Heart right ventricle (tissue), 16 donors: ENCODE results near the gene RALB. TPM values are rescaled to one million over a fixed set of nuclear protein-coding genes. Genes with fewer than 3 reads are reported as not detected.

ENCODE experiments used
- ATAC-seq, 8 donors: fragments of 200-7000 bp; cut with Tn5 transposase; one replicate each; pipeline ENCODE4 v1.9.1; 2020; ENCODE audit warnings: mild to moderate bottlenecking in 8 of 8, moderate library complexity in 8 of 8, moderate number of reproducible peaks in 1 of 8
- DNase-seq, 2 donors: peaks; one replicate each; pipeline ENCODE4 v3.0.0-alpha.2; 2020
- H3K27ac ChIP-seq, 10 donors: fragments of 200-600 bp; sonication (generic) in 2 of 10; one replicate each; pipeline versions ENCODE4 v1.5.0 to v1.8.0; 2020 to 2022; ENCODE audit warnings: mild to moderate bottlenecking in 3 of 10
- H3K27me3 ChIP-seq, 7 donors: fragments of 200-600 bp; one replicate each; pipeline ENCODE4 v1.8.0; 2021 to 2022; ENCODE audit warnings: mild to moderate bottlenecking in 2 of 7
- H3K36me3 ChIP-seq, 9 donors: fragments of 200-600 bp; sonication (generic) in 1 of 9; one replicate each; pipeline versions ENCODE4 v1.5.0 to v1.8.0; 2020 to 2022; ENCODE audit warnings: mild to moderate bottlenecking in 2 of 9
- H3K4me1 ChIP-seq, 9 donors: fragments of 200-600 bp; sonication (generic) in 1 of 9; one replicate each; pipeline versions ENCODE4 v1.5.0 to v1.8.0; 2020 to 2022; ENCODE audit warnings: mild to moderate bottlenecking in 4 of 9
- H3K4me3 ChIP-seq, 10 donors: fragments of 200-600 bp; sonication (generic) in 2 of 10; one replicate each; pipeline versions ENCODE4 v1.5.0 to v1.8.0; 2020 to 2022; ENCODE audit warnings: mild to moderate bottlenecking in 7 of 10, moderate library complexity in 2 of 10
- H3K9me3 ChIP-seq, 11 donors: fragments of 200-600 bp in 10 of 11; sonication (generic) in 2 of 11; one replicate each; pipeline versions ENCODE4 v1.5.0 to v1.8.0; 2013 to 2022; ENCODE audit warnings: mild to moderate bottlenecking in 2 of 11, control low read depth in 1 of 11, moderate library complexity in 1 of 11
- CTCF ChIP-seq, 9 donors: fragments of 200-600 bp; sonication (generic) in 2 of 9; IDR thresholded peaks; one replicate each; pipeline versions ENCODE4 v1.5.0 to v1.8.0; 2021 to 2022; ENCODE audit warnings: antibody characterized with exemption in 9 of 9, mild to moderate bottlenecking in 5 of 9, moderate library complexity in 1 of 9
- WGBS, 2 donors: extraction: QIAGEN DNeasy Blood & Tissue Kit; methylation state at CpG; one replicate each; pipeline ENCODE4 v1.1.7; 2013; ENCODE audit warnings: inconsistent platforms in 1 of 2; 5-methylcytosine and 5-hydroxymethylcytosine counted together
- intact Hi-C, 10 donors: fragments of 100-400 bp; cut with DNase I; formaldehyde crosslinking; loops; one replicate each; pipeline versions ENCODE4 v1.11.1 to v1.14.2; 2022
- polyA plus RNA-seq, 2 donors: library from polyadenylated mRNA; stranded (reverse); fragments of 200-250 nt; gene quantifications; one replicate each; pipeline ENCODE4 v1.2.3, GENCODE V29; 2013
- total RNA-seq, 10 donors: library from RNA; stranded (reverse); fragmentation: NEBNext Ultra II Directional in 3 of 10; extraction: Animal tissue kit (Norgen Biotek cat#: 25700) in 3 of 10; gene quantifications; one replicate each; pipeline versions ENCODE4 v1.2.1 to v1.2.4, GENCODE V29; 2021 to 2023
- donor health status: Arrhythmogenic right ventricular cardiomyopathy.
- donor health status: ischemic (EF 13 %, LVEDD 7.1; RV severe dilation, severe dysfunction).
- donor health status: healthy with polysubstance abuse.
- donor health status: DM: no; HTN: yes; CAD: no.
- donor health status: DM: no; HTN: no; CAD: no.
- donor health status: ischemic (EF 25% LVEDD 6.9; RV normal size, moderate dysfunction).
- donor health status: ischemic (EF 25% LVEDD 5.7; RV mildly dilated, moderate dysfunction).
- donor health status: healthy.
- donor health status: DM: yes; HTN: yes; CAD: no.
- donor health status: Ischemic cardiomyopathy.
- donor health status: ischemic (EF 35%, LVEDD 5.7; RV mildly dilated, moderate dysfunction).
- donor health status: nonischemic (EF 11% LVEDD 7.7; RV severe dilation, severe dysfunction).
- donor health status: DM: yes; HTN: yes; CAD: no.
- donor health status: PGD.
- donor health status: ischemic (EF 29% LVEDD 5.4; RV normal size, mild dysfunction).
- donor health status: nonischemic (EF 23%, LVEDD 6.1; RV moderate dilation, normal function).

Gene RALB
- total and polyA plus RNA-seq, 12 donors = 21.9 to 68.1 (median 45.0) TPM

- no peak for ATAC-seq
- WGBS, 2 donors = 93 to 96% methylated on average over 5 of the region's 5 CpGs
These were observed 48.6 kb downstream of the RALB start for GRCh38 chr2:120301284-120301683.

GRCh38 chr2:120302301-120302700, 49.6 kb downstream of the RALB start:
- no peak for ATAC-seq
- Histone ChIP-seq H3K27ac (no peak overlapping the region), H3K4me1 (peaks cover 0 to 3% (median 0%) of the 10 kb centered on the region in 9 donors), H3K4me3 (no peak overlapping the region), H3K9me3 (no peaks in the 10 kb centered on the region), H3K27me3 (no peaks in the 10 kb centered on the region), H3K36me3 (peaks cover 0 to 75% (median 16%) of the 10 kb centered on the region in 9 donors)
- WGBS, 2 donors = 94 to 95% methylated on average over 12 of the region's 12 CpGs
- DNase-seq = no peak
- no peak for TF ChIP-seq CTCF (IDR thresholded peaks at IDR 0.05)
- intact Hi-C loops = loop anchor here in 1 of 10 donors (5.0 kb wide), 1 partner anchor 45 kb away; no protein-coding TSS in a partner anchor

More at GRCh38 chr2:120301284-120301683, 48.6 kb downstream of the RALB start:
- Histone ChIP-seq H3K4me1 (peaks cover 0 to 3% (median 0%) of the 10 kb centered on the region in 9 donors), H3K36me3 (peaks cover 0 to 85% (median 16%) of the 10 kb centered on the region in 9 donors), H3K9me3 (no peaks in the 10 kb centered on the region), H3K27me3 (no peaks in the 10 kb centered on the region), H3K27ac (no peak overlapping the region), H3K4me3 (no peak overlapping the region)
- TF ChIP-seq CTCF (IDR thresholded peaks at IDR 0.05) = no peak
- intact Hi-C loops = loop anchor here in 1 of 10 donors (5.0 kb wide), 1 partner anchor 44 kb away; no protein-coding TSS in a partner anchor
- no peak for DNase-seq

GRCh38 chr2:120303177-120303576, 50.5 kb downstream of the RALB start:
- Histone ChIP-seq H3K4me3 (no peak overlapping the region), H3K27ac (no peak overlapping the region), H3K9me3 (no peaks in the 10 kb centered on the region), H3K36me3 (peaks cover 0 to 67% (median 16%) of the 10 kb centered on the region in 9 donors), H3K27me3 (no peaks in the 10 kb centered on the region), H3K4me1 (peaks cover 0 to 3% (median 0%) of the 10 kb centered on the region in 9 donors)
- DNase-seq (no peak), ATAC-seq (peak in 1 of 8 donors; percentile 9)
- no peak for TF ChIP-seq CTCF (IDR thresholded peaks at IDR 0.05)
- intact Hi-C loops = loop anchor here in 1 of 10 donors (5.0 kb wide), 1 partner anchor 46 kb away; no protein-coding TSS in a partner anchor
- 82 to 86% methylated on average over 6 of the region's 6 CpGs for WGBS, 2 donors

- 58 to 64% methylated on average over 6 of the region's 6 CpGs for WGBS, 2 donors
- Histone ChIP-seq H3K36me3 (peaks cover 0 to 45% (median 5%) of the 10 kb centered on the region in 9 donors), H3K27me3 (no peaks in the 10 kb centered on the region), H3K4me1 (peaks cover 0 to 3% (median 0%) of the 10 kb centered on the region in 9 donors), H3K9me3 (no peaks in the 10 kb centered on the region), H3K4me3 (no peak overlapping the region), H3K27ac (no peak overlapping the region)
- TF ChIP-seq CTCF (IDR thresholded peaks at IDR 0.05) = peak in 7 of 9 donors; percentile 18 to 45 (median 31)
- intact Hi-C loops = no loop called here
- ATAC-seq = peak in 3 of 8 donors; percentile 30 to 47 (median 31)
- DNase-seq = no peak
These were observed 52.6 kb downstream of the RALB start for GRCh38 chr2:120305296-120305695.
